HG03521 (cell line): ENCODE data around the gene LYZL1.
"Not testable (repeated sequence)": the region's sequence is repeated elsewhere in the genome, so short reads cannot be mapped to it uniquely, and the experiment has no call there.

Experiments
- ATAC-seq: cut with Tn5 transposase; IDR thresholded peaks from one replicate; pipeline ENCODE4 v1.9.1; 2021; ENCODE audit warnings: mild to moderate bottlenecking, moderate library complexity; ENCODE audit not compliant: unreplicated experiment

LYZL1 gene

DNA sequence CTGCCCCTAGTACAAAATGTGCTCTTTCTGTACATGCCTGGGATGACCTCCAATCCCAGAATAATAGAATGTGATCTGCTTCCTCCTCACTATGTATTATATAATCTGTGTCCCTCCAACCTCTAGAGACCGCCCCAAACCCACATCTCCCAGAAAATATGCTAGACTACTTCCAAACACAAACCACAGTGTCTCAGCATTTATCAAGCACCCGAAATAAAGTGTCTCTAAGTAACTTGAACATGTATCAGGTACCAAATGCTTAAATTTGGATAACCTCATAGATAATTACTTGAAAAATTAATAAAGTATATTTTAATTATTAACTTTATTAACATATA, 16.1 kb downstream of the LYZL1 start:
- ATAC-seq, result no peak

DNA sequence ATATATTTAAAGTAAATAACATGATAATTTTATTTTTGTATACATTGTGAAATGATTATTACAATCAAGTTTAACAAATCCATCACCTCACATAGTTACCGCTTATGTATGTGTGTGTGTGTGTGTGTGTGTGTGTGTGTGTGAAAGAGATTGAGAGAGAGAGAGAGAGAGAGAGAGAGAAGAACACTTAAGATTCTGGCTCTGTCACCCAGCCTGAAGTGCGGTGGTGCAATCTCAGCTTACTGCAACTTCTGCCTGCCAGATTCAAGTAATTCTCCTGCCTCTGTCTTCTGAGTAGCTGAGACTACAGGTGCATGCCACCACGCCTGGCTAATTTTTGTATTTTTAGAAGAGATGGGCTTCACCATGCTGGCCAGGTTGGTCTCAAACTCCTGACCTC, 17.8 kb downstream of the LYZL1 start:
- no peak for ATAC-seq

DNA sequence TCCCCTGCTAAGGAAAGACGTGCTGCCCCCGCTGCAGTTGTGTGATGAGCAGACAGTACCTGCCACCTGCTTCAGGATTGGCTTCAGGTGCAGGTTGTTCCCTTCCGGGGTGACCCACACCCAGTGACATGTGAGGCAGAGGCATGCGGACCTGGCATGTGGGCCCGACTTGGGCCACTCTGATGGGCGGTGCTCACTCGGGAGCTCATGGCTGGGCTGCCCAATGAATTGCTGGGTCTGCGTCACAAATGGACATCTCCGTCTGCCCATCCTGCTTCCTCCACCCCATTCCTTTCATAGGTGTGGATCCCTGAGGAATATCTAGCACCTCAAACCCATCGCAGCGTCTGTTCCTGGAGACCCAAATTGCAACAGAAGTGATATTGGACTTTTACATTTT, 19.3 kb downstream of the LYZL1 start:
- ATAC-seq, result not testable (repeated sequence)

DNA sequence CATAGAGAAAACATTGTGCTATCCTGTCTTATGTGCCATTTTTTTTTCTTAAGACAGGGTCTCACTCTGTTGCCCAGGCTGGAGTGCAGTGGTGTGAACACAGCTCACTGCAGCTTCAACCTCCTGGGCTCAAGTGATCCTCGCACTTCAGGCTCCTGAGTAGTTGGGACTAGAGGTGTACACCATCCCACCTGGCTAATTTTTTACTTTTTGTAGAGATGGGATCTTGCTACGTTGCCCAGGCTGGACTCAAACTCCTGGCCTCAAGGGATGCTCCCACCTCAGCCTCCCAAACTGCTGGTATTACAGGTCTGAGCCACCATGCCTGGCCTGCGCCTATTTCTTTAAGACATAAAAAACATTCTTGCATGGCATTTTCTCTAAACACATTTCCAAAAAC, 20.6 kb downstream of the LYZL1 start:
- ATAC-seq, result no peak

DNA sequence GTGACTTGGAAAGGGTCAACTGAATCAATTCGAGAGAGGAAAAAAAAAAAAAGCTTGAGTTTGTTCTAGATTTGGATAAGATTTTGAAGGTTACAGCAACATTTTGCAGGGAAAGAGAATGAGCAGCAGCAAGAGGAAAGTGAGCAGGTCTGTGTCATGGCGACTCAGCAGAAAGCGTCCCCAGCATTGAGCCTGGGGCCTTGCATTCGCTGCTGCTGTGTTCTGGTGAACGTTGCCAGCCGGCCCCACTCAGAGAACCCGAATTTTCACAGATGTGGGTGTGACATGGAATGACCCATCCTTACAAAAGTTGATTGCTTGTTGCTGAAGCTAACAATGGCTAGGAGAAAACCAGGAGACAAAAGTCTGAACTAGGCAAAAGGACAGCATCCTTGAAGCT, 21.6 kb downstream of the LYZL1 start:
- ATAC-seq, result not testable (repeated sequence)

DNA sequence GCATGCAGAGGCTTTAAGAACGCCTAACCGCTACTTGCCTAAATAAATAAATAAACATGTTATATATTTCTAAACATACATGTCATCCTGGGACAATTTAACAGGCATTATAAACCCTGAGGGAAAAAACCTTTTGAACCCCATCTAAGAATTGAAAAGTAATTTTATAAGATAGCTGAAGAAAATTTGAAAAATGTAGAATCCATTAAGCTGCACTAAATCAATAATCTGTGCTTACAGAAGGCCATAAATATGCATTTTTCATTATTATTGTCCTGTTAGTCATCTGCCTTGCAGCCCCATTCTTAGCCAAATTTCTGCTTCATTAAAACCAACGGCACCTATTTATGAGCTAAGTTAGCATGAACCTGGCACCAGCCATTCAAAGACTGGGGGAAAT, 24.2 kb downstream of the LYZL1 start:
- ATAC-seq, result no peak

DNA sequence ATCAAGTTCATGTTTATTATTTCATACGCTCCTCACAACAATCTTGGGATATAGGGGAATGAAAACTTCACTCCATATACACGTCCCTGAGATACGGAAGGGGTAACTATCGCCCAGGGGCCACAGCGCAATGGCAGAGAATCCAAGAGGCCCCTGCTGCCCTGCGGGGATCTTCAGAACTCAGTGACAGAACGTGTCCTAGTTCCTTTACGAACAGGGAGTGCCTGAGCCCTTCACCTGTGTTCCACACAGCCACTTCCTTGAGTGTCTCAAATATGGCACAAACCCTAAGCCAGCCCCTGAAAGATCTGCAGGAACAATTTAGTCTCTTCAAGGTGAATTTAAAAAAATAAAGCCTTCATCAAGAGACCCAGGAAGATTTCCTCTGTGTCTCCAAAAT, 25.9 kb downstream of the LYZL1 start:
- no peak for ATAC-seq

DNA sequence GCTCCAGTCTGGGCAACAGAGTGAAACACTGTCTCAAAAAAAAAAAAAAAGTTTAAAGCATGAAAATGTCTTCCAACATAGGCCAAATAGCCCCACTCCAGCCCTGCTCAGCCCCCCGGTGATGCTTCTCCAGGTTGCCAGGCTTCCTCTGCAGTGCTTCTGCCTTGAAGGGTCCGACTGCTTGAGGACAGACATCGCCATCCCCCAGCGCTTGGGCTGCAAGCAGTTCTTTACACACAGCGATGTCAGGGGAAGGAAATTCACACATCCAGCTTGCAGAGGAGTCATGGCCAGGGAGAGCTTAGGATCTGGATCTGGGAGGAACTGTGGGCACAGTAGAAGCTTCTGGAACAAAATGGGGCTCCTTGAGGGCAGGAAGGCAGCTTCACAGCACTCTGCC, 26.9 kb downstream of the LYZL1 start:
- no peak for ATAC-seq

DNA sequence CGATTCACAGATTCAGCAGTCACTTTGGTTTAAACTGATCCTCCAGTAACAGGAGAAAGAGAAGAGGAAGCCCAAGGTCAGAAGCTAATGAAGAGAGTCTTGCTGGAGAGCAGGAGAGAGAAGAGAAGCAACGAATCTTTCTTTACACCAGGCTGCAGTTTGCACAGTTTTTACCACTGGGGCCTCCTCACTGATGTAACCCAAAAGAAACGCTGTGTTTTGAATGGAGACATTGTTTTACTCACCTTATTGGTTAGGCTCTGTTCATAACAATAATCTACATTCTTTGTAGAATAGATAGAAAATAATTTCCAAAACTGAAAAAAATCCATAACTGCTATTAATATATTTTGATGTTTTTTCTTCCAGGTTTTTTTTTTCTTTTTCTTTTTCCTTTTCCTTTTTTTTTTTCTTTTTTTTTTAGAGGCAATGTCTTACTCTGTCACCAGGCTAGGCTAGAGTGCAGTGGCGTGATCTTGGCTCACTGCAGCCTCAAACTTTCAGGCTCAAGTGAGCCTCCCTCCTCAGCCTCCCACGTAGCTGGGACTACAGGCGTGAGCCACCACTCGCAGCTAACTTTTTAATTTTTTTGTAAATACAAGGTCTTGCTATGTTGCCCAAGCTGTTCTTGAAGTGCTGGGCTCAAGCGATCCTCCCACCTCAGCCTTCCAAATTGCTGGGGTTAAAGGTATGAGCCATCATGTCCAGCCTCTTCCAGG, 27.6 kb downstream of the LYZL1 start:
- ATAC-seq, result no peak

DNA sequence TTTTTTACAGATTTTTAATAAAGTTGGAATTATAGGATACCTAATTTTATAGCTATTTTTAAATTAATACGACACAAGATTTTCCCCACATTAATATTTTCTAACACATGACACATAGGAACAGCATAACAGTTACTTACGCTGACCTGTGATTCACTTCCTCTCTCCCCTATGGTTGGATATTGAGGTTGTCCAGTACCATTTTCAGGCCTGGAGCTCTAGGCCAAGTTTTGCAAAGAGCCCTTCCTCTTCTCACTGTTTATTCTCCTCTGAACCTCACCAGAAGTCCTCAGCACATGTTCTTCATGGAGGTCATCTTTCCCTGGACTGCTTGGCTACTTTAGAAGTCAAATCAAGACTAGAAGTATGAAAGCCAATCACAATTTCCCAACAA, 28.2 kb downstream of the LYZL1 start:
- ATAC-seq, result no peak

DNA sequence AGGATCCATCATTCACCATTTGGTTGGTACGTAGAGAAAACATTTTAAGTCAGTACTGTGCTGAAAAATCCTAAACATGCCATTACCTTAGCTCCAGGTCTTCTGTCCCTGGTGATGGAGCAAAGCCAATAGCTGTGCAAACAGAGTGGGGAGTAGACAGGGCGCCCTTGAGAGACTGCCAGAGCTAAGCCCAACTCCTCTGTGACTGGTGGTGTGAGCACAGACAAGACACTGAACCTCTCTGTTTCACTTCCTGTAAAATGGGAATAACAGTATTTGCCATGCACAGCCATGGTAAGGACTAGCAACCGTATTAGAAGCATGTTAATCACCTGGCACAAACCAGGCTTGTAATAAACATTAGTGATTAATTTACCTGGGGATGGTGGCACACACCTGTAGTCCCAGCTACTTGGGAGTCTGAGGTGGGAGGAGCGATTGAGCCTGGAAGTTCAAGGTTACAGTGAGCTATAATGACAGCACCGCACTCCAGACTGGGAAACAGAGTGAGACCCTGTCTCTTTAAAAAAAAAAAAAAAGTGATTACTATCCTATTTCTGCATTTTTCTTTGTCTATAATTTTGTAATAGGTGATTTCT, 28.7 kb downstream of the LYZL1 start:
- no peak for ATAC-seq

DNA sequence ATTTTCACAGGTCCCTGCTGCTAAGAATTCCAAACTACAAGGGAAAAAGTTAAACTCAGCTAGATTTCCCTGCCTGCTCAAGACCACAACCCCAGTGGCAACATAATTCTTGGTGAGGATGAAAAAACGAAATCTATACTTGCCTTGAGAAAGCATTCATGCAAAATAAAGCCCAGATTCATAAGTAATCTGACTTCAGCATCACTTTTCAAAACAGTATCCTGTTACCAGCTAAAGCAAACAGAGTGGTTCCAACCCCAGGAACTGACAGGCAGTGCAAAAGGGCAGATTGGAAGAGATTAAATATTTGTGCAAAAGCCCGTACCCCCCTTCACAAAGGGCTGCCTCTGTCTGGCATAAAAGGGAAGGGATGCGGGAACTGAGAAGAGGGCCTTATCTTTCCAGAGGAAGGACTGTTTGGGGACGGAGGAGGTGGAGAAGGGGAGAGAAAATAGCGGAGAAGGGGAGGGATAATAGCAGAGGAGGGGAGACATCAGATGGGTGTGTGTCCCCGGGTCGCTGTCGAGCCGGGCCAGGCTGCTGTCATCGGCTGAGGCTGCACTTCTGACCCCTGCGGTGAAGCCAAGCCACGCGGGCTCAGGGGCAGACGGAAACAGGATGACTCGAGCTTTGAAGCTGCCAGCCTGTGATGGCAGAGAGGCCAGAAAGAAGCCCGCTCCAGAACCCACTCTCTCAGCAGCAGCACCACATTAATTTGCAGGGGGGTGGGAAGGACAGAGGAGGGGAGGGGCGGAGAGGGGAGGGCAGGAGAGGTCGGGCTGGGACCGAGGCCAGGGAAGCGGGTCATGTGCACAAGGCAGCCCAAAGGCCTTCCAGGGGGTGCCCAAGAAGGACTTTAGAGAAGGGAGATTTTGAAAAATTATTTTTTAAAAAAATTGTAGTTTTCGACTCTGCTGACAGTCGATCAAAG, 29.5 kb downstream of the LYZL1 start:
- ATAC-seq, result not testable (repeated sequence)

DNA sequence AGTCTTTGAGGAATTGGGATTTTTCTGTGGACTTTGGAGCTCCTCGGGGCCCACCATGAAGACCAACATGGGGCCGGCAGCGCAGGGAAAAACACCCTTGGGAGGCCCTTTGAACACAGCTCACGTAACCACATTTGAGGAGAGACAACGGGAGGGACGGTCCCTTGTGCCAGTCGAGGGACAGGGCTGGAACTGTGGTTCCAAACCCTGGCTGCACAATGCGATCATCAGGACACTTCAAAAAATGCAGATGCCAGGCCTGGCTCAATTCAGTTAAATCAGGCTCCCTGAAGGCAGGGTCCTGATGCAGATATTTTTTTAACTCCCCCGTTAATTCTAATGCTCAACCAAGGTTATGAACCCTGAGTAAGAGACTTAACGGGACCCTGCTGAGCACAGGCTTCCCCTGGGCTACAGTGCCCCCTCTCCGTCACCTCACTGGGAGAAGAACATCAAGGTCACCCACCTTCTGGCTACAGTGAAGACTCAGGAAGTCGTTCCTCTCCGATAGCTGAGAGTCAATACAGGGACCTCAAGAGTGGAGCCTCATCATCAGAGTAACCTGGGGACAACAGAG, 30.4 kb downstream of the LYZL1 start:
- ATAC-seq, result no peak

DNA sequence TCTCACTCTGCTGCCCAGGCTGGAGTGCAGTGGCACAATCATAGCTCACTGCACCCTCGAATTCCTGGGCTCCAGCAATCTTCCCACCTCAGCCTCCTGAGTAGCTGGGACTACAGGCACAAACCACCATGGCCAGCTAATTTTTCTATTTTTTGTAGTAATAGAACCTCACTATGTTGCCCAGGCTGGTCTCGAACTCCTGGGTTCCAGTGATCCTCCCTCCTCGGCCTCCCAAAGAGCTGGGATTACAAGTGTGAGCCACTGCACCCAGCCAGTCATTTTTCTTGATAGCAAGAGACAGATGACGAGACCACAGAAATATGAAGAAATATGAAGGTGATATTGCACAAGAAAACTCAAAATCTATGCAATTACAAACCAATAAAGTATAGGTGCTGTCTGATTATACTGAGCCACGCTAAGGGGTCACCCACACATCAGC, 31.8 kb downstream of the LYZL1 start:
- not testable (repeated sequence) for ATAC-seq

DNA sequence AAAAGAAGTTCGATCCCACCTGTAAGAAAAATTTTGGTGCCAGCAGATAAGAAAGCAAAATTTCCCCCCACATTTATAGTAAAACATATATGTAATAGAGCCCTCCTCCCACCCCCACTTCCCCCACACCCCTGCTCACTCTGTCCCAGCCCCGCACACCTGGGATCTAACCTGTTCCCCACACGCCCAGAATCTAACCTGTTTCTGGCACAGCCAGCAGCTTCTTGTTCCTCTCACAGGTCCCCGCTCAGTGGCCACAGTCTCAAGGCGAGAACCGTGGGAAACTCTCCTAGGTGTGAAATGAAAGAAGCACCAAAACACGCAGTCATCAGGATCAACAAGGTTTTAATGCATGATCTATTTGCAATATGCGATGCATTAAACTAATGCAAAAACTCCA, 32.8 kb downstream of the LYZL1 start:
- no peak for ATAC-seq

DNA sequence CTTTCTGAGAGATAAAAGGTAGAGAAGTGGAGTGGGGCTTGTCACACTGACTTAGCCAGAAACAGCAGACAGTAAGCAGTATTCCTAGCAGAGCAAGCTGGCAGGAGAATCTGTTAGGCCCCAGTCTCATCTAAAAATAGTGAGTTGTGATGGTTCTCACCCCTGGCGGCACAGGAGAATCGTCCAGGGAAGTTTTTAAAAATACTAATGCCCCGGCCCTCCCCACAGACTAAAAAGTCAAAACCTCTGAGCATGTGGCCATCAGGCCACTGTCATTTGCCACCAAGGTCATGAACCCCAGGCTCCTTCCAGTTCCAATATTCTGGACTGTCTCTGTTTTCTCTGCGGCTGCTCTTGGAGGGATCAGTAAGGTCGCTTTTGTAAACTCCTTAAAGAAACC, 34.0 kb downstream of the LYZL1 start:
- ATAC-seq, result no peak

DNA sequence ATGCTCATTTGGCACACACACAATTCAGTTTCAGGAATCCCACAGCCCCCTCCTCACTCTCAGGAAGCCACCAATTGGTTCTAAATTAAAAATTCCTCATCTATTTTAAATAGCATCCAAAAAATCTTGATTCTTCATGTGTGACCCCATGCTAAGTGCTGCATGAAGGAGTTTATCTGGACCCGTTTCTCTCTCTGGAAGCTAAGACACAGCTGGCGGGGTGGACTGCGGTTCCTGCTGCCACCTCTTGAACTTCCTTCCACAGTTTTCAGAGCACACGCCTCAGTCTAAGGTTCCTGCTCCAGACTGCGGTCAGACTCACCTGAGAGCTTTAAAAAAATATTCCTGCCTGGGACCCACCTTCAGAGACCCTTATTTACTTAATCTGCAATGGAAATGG, 34.5 kb downstream of the LYZL1 start:
- no peak for ATAC-seq

DNA sequence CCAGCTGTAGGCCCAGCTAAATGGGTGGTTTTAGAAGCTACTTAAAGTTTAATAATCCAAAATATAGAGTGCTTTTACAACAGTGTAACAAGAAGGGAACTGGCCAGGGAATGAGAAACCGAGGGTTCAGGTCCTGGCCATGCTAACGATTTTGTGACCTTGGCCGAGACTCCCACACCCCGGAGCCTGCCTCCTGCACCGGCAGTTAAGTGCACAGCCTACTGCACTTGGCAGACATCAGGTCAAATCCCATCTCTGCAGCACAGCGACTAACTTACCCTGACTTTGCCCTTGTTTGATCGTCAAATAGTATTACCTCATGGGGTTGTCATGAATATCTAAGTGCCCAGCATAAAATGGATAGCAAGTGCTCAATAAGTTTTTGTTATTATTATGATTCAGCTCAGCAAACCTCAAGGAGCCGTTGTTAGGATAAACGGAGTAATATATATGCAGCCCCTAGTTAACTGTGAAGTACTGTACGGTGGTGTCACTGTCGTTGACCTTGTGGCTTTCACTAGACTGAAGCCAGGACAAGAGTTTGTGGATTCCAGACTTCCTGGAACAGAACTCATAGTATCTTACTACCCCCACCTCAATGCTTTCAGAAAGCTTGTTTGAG, 35.5 kb downstream of the LYZL1 start:
- ATAC-seq, result no peak

DNA sequence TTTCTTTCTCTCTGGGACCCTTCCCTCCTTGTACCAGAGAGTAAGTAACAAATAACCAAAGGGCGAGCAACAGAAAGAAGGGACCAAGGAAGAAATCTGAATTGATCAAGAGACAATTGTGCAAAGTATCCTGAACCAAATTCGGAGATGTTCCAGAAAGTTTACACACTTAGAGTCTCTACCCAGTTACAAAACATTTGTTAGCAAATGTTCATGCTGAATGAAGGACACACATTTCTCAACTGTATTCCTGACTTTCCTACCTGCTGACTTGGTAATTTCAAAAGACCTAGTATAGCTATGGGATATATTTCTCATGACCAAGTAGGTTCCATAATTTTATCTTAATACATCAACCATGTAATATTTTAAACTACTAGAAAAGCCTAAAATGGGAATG, 37.4 kb downstream of the LYZL1 start:
- ATAC-seq, result no peak

DNA sequence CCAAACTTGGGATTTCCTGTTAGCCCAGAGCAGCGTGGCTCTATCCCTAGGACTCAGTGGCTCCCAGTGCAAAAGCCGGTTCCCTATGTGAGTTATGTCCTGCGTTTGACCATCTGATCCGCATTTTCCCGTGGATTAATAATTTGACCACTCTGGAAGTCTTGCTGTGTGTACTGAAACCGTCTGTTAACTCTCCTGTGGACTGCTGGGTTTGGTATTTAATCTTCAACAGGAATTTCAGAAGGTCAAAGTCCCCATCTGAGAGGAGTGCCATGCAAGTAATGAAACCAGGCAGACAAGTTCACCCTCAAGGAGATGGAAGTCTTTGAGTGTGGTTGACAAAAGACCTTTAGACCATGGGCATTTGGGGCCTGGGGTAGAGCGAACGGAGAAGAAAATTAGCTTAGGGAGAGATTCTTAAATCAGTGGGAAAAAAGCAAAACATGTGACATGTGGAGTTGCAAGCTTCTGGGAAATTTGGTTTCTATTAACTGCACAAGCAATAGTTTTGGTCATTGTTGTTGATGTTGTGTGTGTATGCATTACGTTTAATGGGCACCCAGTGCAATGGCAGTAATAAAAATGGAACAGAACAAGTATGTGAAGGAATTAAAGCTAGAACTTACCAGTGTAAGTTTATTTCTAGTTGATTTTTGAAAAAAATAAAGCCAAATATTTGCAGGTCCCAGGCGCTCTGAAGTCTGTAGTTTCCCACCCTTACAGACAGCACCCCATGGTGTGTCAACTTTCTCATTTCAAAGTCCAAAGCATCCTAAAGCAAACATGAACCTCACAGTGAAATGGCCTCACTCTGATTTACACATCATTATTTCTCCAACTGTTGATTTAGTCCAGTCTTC, 38.2 kb downstream of the LYZL1 start:
- no peak for ATAC-seq
